GM18507 (cell line): Measurements from ENCODE around the gene DPYD.

Experiments
- DNase-seq: peaks from one replicate; pipeline ENCODE4 v3.0.0; 2011; ENCODE audit warnings: low read depth; ENCODE audit not compliant: insufficient read length; ENCODE audit errors: extremely low spot score
- FAIRE-seq: peaks from 2 replicates; lab custom pipeline; 2011; peaks lifted over from hg19 to GRCh38; lab: Jason Lieb, UNC

The DPYD gene

DNA sequence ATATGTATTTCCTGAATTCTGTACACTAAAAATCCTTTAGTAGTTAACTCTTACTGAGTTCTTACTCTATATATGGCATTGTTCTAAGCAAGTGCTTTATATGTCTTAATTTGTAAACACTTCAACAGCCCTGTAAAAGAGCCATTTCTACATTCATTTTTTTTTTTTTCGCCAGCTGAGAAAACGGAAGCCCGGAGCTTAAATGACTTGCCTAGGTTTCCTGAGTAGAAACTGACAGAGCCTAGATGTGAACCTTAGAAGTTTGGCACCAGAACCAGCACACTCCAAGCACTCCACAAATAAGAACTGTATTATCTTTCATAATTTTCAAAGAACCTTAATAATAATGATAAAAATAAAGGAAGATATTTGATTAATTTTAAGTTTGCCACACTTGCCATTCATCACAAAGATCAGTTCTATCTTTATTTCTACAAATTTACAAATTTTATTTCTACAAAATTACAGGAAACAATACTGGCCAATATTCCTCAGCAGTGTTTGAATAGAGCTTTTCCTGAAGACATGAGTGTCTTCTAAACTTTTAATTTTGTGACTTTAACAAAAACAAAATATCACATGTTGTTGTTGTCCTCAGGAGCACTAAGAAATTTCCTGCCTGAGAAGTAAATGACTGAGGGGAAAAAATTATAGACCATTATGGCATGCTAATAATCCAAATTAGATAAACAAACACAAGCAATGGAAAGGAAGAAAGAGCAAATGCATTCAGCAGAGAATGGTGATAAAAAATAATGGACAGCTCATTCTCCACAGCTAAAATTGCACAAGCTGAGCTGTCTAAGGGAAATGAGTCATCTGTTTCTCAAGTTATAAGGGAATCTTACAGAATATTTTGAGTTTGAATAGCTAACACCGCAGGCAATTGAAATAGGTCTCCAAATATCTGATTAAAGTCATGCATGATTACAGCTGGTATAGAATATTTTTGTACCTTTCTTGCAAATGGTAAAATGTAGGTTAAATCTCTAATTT, 71.2 kb downstream of the DPYD start:
- DNase-seq (no peak), FAIRE-seq (no peak)

- no peak for FAIRE-seq
Measured at GRCh38 chr1:97845805-97846204, 75.0 kb downstream of the DPYD start.

GRCh38 chr1:97844552-97845089, 76.2 kb downstream of the DPYD start:
- FAIRE-seq = no peak
- no peak for DNase-seq

More at GRCh38 chr1:97845805-97846204, 75.0 kb downstream of the DPYD start:
- DNase-seq = no peak

- FAIRE-seq = no peak
Measured at GRCh38 chr1:97841338-97841737, 79.5 kb downstream of the DPYD start.

DNA sequence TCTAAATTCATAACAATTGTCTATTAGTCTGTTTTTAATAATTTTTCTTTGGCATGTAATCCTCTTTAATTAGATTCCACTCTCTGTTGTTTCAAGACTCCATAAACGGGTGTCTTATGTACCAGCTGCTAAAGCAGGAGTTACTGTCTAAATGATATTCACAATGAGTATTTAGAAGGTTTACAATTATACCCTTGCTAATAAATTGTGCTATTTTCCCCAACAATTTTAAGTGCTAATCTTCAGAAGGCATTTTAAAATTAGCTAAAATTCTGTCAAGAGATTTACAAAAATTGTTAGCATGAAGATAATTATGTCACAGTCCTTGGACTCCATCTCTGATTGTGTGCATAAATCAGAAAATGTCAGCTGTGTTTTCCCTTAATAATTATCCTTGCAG, 83.7 kb downstream of the DPYD start:
- no peak for FAIRE-seq
- no peak for DNase-seq

More at GRCh38 chr1:97841338-97841737, 79.5 kb downstream of the DPYD start:
- DNase-seq = no peak

GRCh38 chr1:97834899-97835298, 85.9 kb downstream of the DPYD start:
- no peak for FAIRE-seq
- no peak for DNase-seq

- no peak for DNase-seq
- no peak for FAIRE-seq
Measured at GRCh38 chr1:97833881-97834280, 87.0 kb downstream of the DPYD start.

- FAIRE-seq (no peak), DNase-seq (no peak)
Measured at GRCh38 chr1:97832481-97832880, 88.4 kb downstream of the DPYD start.

DNA sequence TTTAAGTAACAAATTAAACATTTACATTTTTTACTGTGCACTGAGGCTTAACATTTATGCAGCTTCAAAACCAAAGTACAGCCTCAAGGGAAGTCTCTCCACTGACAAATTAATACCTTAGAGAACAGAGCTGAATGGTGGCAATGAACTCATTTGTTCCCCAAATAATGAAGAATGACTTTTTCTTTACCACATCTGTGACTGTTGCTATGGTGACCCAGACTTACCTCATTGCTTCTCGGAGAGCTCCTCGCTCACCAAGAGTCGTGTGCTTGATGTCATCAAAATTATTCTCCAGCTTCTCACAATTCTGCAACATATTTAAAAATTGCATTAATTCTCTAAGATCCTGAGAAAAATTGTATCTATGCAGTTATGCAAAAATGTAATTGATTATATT, 92.9 kb downstream of the DPYD start:
- no peak for DNase-seq
- no peak for FAIRE-seq

DNA sequence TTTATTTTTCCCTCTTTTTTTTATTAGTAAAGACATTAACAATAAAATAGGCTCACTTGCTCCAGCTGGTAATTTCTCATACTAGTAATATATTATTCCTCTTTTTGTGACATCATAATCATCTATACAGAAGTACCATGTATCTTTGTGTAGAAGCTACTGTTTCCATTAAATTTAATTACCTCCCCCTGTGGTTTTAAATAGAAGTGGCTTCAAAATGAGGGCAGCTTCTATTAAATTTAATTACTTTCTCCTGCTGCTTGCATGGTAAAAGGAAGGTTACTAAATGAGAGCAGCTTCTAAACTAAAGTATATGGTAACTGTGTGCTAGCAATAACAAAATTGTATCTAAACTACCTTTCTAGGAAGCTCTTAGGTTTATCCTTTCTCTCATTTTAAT, 94.0 kb downstream of the DPYD start:
- DNase-seq (no peak), FAIRE-seq (no peak)

- FAIRE-seq = no peak
- DNase-seq = no peak
Measured at GRCh38 chr1:97824624-97825023, 96.2 kb downstream of the DPYD start.

GRCh38 chr1:97824200-97824599, 96.6 kb downstream of the DPYD start:
- FAIRE-seq (no peak), DNase-seq (no peak)

- no peak for FAIRE-seq
- no peak for DNase-seq
Measured at GRCh38 chr1:97820470-97821188, 100.2 kb downstream of the DPYD start.

DNA sequence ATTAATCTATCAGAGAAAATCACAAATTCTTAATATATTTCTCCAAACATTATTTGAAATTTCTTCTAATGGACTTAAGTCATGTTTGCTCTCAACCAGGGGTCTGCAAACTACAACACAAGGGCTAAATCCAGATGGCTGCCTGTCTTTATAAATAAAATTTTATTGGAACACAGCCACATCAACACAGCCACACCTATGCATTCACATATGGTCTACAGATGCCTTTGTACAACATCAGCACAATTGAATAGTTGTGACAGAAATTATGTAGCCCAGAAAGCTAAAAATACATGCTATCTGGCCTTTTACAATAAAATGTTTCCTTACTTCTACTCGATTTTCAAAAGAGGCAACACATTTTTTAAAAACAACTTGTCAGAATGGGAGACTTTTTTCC, 103.9 kb downstream of the DPYD start:
- FAIRE-seq (no peak), DNase-seq (no peak)

- DNase-seq (no peak), FAIRE-seq (no peak)
Measured at GRCh38 chr1:97814804-97815203, 106.0 kb downstream of the DPYD start.

DNA sequence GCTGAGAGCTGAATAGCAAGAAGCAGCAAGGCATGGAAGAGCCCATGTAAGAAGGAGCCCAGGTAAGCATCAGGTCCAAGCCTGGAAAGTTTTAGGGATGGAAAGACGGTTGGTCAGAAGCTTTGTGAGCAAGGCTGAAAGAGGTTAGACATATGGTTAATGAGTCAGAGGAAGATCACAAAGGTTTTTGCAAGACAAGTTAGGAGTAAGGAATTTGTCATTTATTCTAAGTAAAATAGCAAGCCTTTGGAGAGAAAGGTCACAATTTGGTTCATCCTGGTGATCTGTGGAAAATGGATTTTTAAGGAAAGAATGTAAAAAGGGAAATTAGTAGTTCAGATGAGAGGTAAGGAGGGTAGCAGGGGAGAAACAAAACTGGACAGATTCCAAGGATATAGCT, 106.7 kb downstream of the DPYD start:
- DNase-seq = no peak
- FAIRE-seq = no peak

- FAIRE-seq (no peak), DNase-seq (no peak)
Measured at GRCh38 chr1:97812076-97812475, 108.8 kb downstream of the DPYD start.

DNA sequence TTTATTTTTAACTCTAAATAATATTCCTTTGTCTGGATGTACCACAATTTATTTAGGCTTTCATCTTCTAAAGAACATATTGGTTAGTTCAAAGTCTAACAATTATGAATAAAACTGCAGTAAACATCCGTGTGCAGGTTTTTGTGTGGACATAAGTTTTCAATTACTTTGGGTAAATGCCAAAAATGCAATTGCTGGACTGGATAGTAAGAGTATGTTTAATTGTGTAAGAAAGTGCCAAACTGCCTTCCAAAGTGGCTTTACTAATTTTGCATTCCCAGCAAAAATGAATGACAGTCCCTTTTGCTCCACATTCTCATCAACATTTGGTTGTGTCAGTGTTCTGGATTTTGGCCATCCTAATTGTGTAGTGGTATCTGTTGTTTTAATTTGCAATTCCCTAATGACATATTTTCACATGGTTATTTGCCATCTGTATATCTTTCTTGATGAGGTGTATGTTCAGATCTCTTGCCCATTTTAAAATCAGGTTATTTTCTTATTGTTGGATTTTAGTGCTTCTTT, 113.8 kb downstream of the DPYD start:
- DNase-seq (no peak), FAIRE-seq (no peak)

GRCh38 chr1:97806326-97806725, 114.5 kb downstream of the DPYD start:
- no peak for FAIRE-seq
- DNase-seq = no peak

GRCh38 chr1:97805093-97805492, 115.7 kb downstream of the DPYD start:
- no peak for FAIRE-seq
- DNase-seq = no peak
